GM19467 (cell line): Measurements from ENCODE around the gene CCR6.
"Not testable (repeated sequence)": the region's sequence is repeated elsewhere in the genome, so short reads cannot be mapped to it uniquely, and the experiment has no call there.

Source experiments
- ATAC-seq: cut with Tn5 transposase; IDR thresholded peaks from one replicate; pipeline ENCODE4 v1.9.1; 2021; ENCODE audit warnings: mild to moderate bottlenecking, moderate library complexity; ENCODE audit not compliant: unreplicated experiment

Gene CCR6

GRCh38 chr6:167122827-167123657 is at the start of gene CCR6:
TSS of gene CCR6 (plus strand) at chr6:167123096. CDS start at chr6:167136135, 13,039 bp downstream.
- ATAC-seq = no peak

GRCh38 chr6:167073679-167074274 is 49.1 kb upstream of the CCR6 start:
- no peak for ATAC-seq

GRCh38 chr6:167077241-167077932 is 45.5 kb upstream of the CCR6 start:
- ATAC-seq = no peak

GRCh38 chr6:167078745-167079144 is 44.2 kb upstream of the CCR6 start:
- no peak for ATAC-seq

- peak; percentile 100 for ATAC-seq
Observed at GRCh38 chr6:167079853-167080297, 43.0 kb upstream of the CCR6 start.

- ATAC-seq = no peak
Observed at GRCh38 chr6:167087857-167088354, 35.0 kb upstream of the CCR6 start.

- not testable (repeated sequence) for ATAC-seq
Observed at GRCh38 chr6:167088741-167089140, 34.2 kb upstream of the CCR6 start.

- ATAC-seq = no peak
Observed at GRCh38 chr6:167089243-167090142, 33.4 kb upstream of the CCR6 start.

GRCh38 chr6:167090171-167090570 is 32.7 kb upstream of the CCR6 start:
- ATAC-seq = no peak

- ATAC-seq = no peak
Observed at GRCh38 chr6:167091026-167091804, 31.7 kb upstream of the CCR6 start.

GRCh38 chr6:167091805-167092107 is 31.1 kb upstream of the CCR6 start:
- ATAC-seq = no peak

- no peak for ATAC-seq
Observed at GRCh38 chr6:167092672-167093339, 30.1 kb upstream of the CCR6 start.

GRCh38 chr6:167093406-167093921 is 29.4 kb upstream of the CCR6 start:
- no peak for ATAC-seq

- ATAC-seq = peak; percentile 34
Observed at GRCh38 chr6:167093922-167094432, 28.9 kb upstream of the CCR6 start.

GRCh38 chr6:167094436-167094819 is 28.5 kb upstream of the CCR6 start:
- ATAC-seq = peak; percentile 13

GRCh38 chr6:167094820-167095637 is 27.9 kb upstream of the CCR6 start:
- peak; percentile 48 for ATAC-seq

- ATAC-seq = no peak
Observed at GRCh38 chr6:167095888-167096287, 27.0 kb upstream of the CCR6 start.

- no peak for ATAC-seq
Observed at GRCh38 chr6:167096991-167097390, 25.9 kb upstream of the CCR6 start.
